GM21528 (cell line): ENCODE measurements around the gene DQX1.
"Not testable (repeated sequence)": the region's sequence is repeated elsewhere in the genome, so short reads cannot be mapped to it uniquely, and the experiment has no call there.

Experiments
- ATAC-seq: cut with Tn5 transposase; IDR thresholded peaks from one replicate; pipeline ENCODE4 v1.9.1; 2021; ENCODE audit warnings: mild to moderate bottlenecking, moderate library complexity; ENCODE audit not compliant: unreplicated experiment, low FRiP score

Gene DQX1

GRCh38 chr2:74471332-74472065 lies 54.5 kb downstream of the DQX1 start:
- no peak for ATAC-seq

GRCh38 chr2:74470742-74471141 lies 55.3 kb downstream of the DQX1 start:
- not testable (repeated sequence) for ATAC-seq
